Smooth muscle cell of bladder (primary cell): Measurements from ENCODE around the gene ZIC3. TPM values are rescaled to one million over a fixed set of nuclear protein-coding genes. Genes with fewer than 3 reads are reported as not detected.

Experiments
- total RNA-seq: library from RNA; depleted of rRNA; stranded (reverse); fragments of >200 nt; gene quantifications from 2 replicates; pipeline ENCODE4 v1.2.3, GENCODE V29; 2014

The ZIC3 gene
- total RNA-seq, result not detected in 2 replicates

GRCh38 chrX:137565921-137566745, at the start of gene ZIC3:
TSS of gene ZIC3 (plus strand) at chrX:137566127. CDS start at chrX:137566692, 565 bp downstream.

